Measurements from ENCODE around the gene APBA2. TPM values are rescaled to one million over a fixed set of nuclear protein-coding genes. Genes with fewer than 3 reads are reported as not detected.
A peak's percentile ranks its signal among the peaks of the same experiment; 100 is the strongest.

APBA2 gene
- total and polyA plus RNA-seq, 11 donors: 0.16 to 1.3 (median 0.40) TPM; not detected in 2

- H3K4me1 ChIP-seq: no peaks in the 10 kb centered on the region
- no peak for TF ChIP-seq CTCF (IDR thresholded peaks at IDR 0.05)
- no peak for TF ChIP-seq POLR2A (IDR thresholded peaks at IDR 0.05)
- DNase-seq: no peak
- peaks cover 0 to 19% (median 0%) of the 10 kb centered on the region in 9 donors for H3K27me3 ChIP-seq
- 95 to 98% (median 96%) methylated on average over 3 of the region's 3 CpGs for WGBS, 4 donors
- H3K27ac ChIP-seq: no peak overlapping the region
- peak in 3 of 4 donors; percentile 31 to 71 (median 31) for ATAC-seq
- H3K9me3 ChIP-seq: no peaks in the 10 kb centered on the region
- intact Hi-C loops (cut with DNase I): no loop called here
- no peak overlapping the region for H3K4me3 ChIP-seq
- H3K36me3 ChIP-seq: no peaks in the 10 kb centered on the region
These were observed 29.5 kb downstream of the APBA2 start for GRCh38 chr15:28915041-28915810.

GRCh38 chr15:28915935-28916334 lies 30.2 kb downstream of the APBA2 start:
- no peaks in the 10 kb centered on the region for H3K9me3 ChIP-seq
- no peak overlapping the region for H3K4me3 ChIP-seq
- 85 to 92% (median 90%) methylated on average over 15 of the region's 15 CpGs for whole genome bisulfite sequencing, 4 donors
- intact Hi-C loops (cut with DNase I): no loop called here
- no peak overlapping the region for H3K27ac ChIP-seq
- H3K4me1 ChIP-seq: no peaks in the 10 kb centered on the region
- TF ChIP-seq POLR2A (IDR thresholded peaks at IDR 0.05) (no peak), CTCF (IDR thresholded peaks at IDR 0.05) (no peak)
- DNase-seq (no peak), ATAC-seq (no peak)
- no peaks in the 10 kb centered on the region for H3K36me3 ChIP-seq
- peaks cover 0 to 19% (median 0%) of the 10 kb centered on the region in 9 donors for H3K27me3 ChIP-seq

- ATAC-seq: no peak
- Histone ChIP-seq H3K4me3 (no peak overlapping the region), H3K4me1 (no peaks in the 10 kb centered on the region), H3K27ac (no peak overlapping the region), H3K9me3 (no peaks in the 10 kb centered on the region), H3K36me3 (no peaks in the 10 kb centered on the region), H3K27me3 (peaks cover 0 to 19% (median 0%) of the 10 kb centered on the region in 9 donors)
- 66 to 75% (median 69%) methylated on average over 3 to 9 of the region's 9 CpGs for WGBS, 4 donors
- DNase-seq: no peak
- TF ChIP-seq CTCF (IDR thresholded peaks at IDR 0.05) (no peak), POLR2A (IDR thresholded peaks at IDR 0.05) (no peak)
- intact Hi-C loops (cut with DNase I): no loop called here
These were observed 32.0 kb downstream of the APBA2 start for GRCh38 chr15:28917791-28918140.

GRCh38 chr15:28918141-28918983 lies 32.6 kb downstream of the APBA2 start:
- Histone ChIP-seq H3K4me3 (no peak overlapping the region), H3K27ac (no peak overlapping the region), H3K4me1 (no peaks in the 10 kb centered on the region), H3K36me3 (no peaks in the 10 kb centered on the region), H3K9me3 (no peaks in the 10 kb centered on the region), H3K27me3 (peaks cover 0 to 19% (median 0%) of the 10 kb centered on the region in 9 donors)
- TF ChIP-seq POLR2A (IDR thresholded peaks at IDR 0.05) (no peak), CTCF (IDR thresholded peaks at IDR 0.05) (peak in 3 of 12 donors; percentile 11 to 18 (median 17))
- 40 to 63% (median 54%) methylated on average over 28 to 41 of the region's 41 CpGs for WGBS, 4 donors
- ATAC-seq (no peak), DNase-seq (no peak)
- intact Hi-C loops (cut with DNase I): no loop called here

Measured in heart left ventricle (tissue), 16 donors.